Renal cortex interstitium (tissue), 11 donors: ENCODE data around the gene IL12RB1. TPM values are rescaled to one million over a fixed set of nuclear protein-coding genes. Genes with fewer than 3 reads are reported as not detected.
"Not testable (repeated sequence)": the region's sequence is repeated elsewhere in the genome, so short reads cannot be mapped to it uniquely, and the experiment has no call there.

Source experiments
- DNase-seq, 11 donors: peaks; one replicate each; pipeline ENCODE4 v3.0.0-alpha.2; 2013; ENCODE audit warnings: low read depth in 9 of 11, low spot score in 4 of 11; ENCODE audit errors: extremely low read depth in 1 of 11
- polyA plus RNA-seq, 3 donors: library from polyadenylated mRNA; unstranded; fragments of 120-200 nt; gene quantifications; one replicate each; pipeline ENCODE4 v1.2.1, GENCODE V29; 2013; ENCODE audit not compliant: insufficient read length in 3 of 3

The IL12RB1 gene
- polyA plus RNA-seq, 3 donors: 0.16 to 0.44 (median 0.23) TPM

GRCh38 chr19:18117364-18117691, 30.6 kb upstream of the IL12RB1 start:
- no peak for DNase-seq

- no peak for DNase-seq
Measured at GRCh38 chr19:18114483-18114882, 27.7 kb upstream of the IL12RB1 start.

GRCh38 chr19:18113827-18114226, 27.1 kb upstream of the IL12RB1 start:
- DNase-seq: no peak

GRCh38 chr19:18112989-18113478, 26.3 kb upstream of the IL12RB1 start:
- DNase-seq: peak in 8 of 11 donors; percentile 62 to 83 (median 68)

- DNase-seq: no peak
Measured at GRCh38 chr19:18110609-18111232, 24.0 kb upstream of the IL12RB1 start.

- DNase-seq: no peak
Measured at GRCh38 chr19:18109733-18110608, 23.2 kb upstream of the IL12RB1 start.

GRCh38 chr19:18109341-18109732, 22.6 kb upstream of the IL12RB1 start:
- no peak for DNase-seq

GRCh38 chr19:18108897-18109296, 22.2 kb upstream of the IL12RB1 start:
- no peak for DNase-seq

- no peak for DNase-seq
Measured at GRCh38 chr19:18107235-18107634, 20.5 kb upstream of the IL12RB1 start.

GRCh38 chr19:18105259-18105658, 18.5 kb upstream of the IL12RB1 start:
- not testable (repeated sequence) for DNase-seq

- no peak for DNase-seq
Measured at GRCh38 chr19:18104793-18105131, 18.0 kb upstream of the IL12RB1 start.

GRCh38 chr19:18102916-18103542, 16.3 kb upstream of the IL12RB1 start:
- no peak for DNase-seq

- no peak for DNase-seq
Measured at GRCh38 chr19:18101268-18101667, 14.5 kb upstream of the IL12RB1 start.

- no peak for DNase-seq
Measured at GRCh38 chr19:18100710-18101109, 14.0 kb upstream of the IL12RB1 start.

GRCh38 chr19:18099623-18099995, 12.9 kb upstream of the IL12RB1 start:
- DNase-seq: no peak

GRCh38 chr19:18098891-18099622, 12.3 kb upstream of the IL12RB1 start:
- DNase-seq: no peak

- DNase-seq: no peak
Measured at GRCh38 chr19:18097993-18098890, 11.5 kb upstream of the IL12RB1 start.

- DNase-seq: no peak
Measured at GRCh38 chr19:18097217-18097992, 10.7 kb upstream of the IL12RB1 start, which contains the start of gene MAST3. Gene MAST3, plus strand, starts transcription at chr19:18097778. Its CDS starts 15 bp downstream, at chr19:18097793.
